HL-60 (cell line): Measurements from ENCODE around the gene ADGRB3.

Experiments
- DNase-seq, 2 experiments: peaks; one replicate each; pipeline ENCODE4 v3.0.0-alpha.2; 2010 to 2020; ENCODE audit warnings: low read depth in 1 of 2, low spot score in 1 of 2
- H3K27ac ChIP-seq: fragments of 250-450 bp; sonication (Bioruptor Pico); replicated peaks from 2 replicates; pipeline ENCODE4 v1.5.1; 2020; ENCODE audit warnings: mild to moderate bottlenecking, moderate library complexity
- H3K27me3 ChIP-seq: fragments of 250-450 bp; sonication (Bioruptor Pico); 2 replicates; pipeline ENCODE4 v1.5.1; 2021; ENCODE audit warnings: mild to moderate bottlenecking, moderate library complexity; ENCODE audit not compliant: insufficient read depth, poor library complexity, severe bottlenecking
- H3K4me3 ChIP-seq: replicated peaks from 2 replicates; pipeline ENCODE4 v1.5.1; 2011; ENCODE audit warnings: mild to moderate bottlenecking, control low read depth, low read length; ENCODE audit not compliant: insufficient read depth
- CTCF ChIP-seq: IDR thresholded peaks from one replicate; pipeline ENCODE4 v1.5.1; 2011; ENCODE audit warnings: low read length, control low read depth, inconsistent platforms; ENCODE audit not compliant: insufficient read depth
- GABPA ChIP-seq: IDR thresholded peaks from 2 replicates; pipeline ENCODE4 v1.6.1; 2012; ENCODE audit warnings: low read depth
- POLR2AphosphoS5 ChIP-seq: IDR thresholded peaks from 2 replicates; pipeline ENCODE4 v1.6.1; 2012; ENCODE audit warnings: low read depth
- REST ChIP-seq: IDR thresholded peaks from 2 replicates; pipeline ENCODE4 v1.6.1; 2012; ENCODE audit warnings: low read depth; ENCODE audit not compliant: insufficient replicate concordance
- SPI1 ChIP-seq: IDR thresholded peaks from 2 replicates; pipeline ENCODE4 v1.6.1; 2012; ENCODE audit warnings: low read depth, mild to moderate bottlenecking, borderline replicate concordance

ADGRB3 gene

GRCh38 chr6:69289689-69290495 is 654.8 kb downstream of the ADGRB3 start:
- no peak for DNase-seq
- TF ChIP-seq REST (no peak), SPI1 (no peak), GABPA (no peak), POLR2AphosphoS5 (no peak)
- H3K27me3 ChIP-seq: no peaks in the 10 kb centered on the region
- H3K4me3 ChIP-seq: no peak overlapping the region
- no peak overlapping the region for H3K27ac ChIP-seq

GRCh38 chr6:69293471-69293870 is 658.4 kb downstream of the ADGRB3 start:
- Histone ChIP-seq H3K27ac (no peak overlapping the region), H3K4me3 (no peak overlapping the region), H3K27me3 (no peaks in the 10 kb centered on the region)
- TF ChIP-seq GABPA (no peak), CTCF (no peak), REST (no peak), POLR2AphosphoS5 (no peak), SPI1 (no peak)
- DNase-seq: no peak

GRCh38 chr6:69294407-69294806 is 659.3 kb downstream of the ADGRB3 start:
- Histone ChIP-seq H3K4me3 (no peak overlapping the region), H3K27me3 (no peaks in the 10 kb centered on the region), H3K27ac (no peak overlapping the region)
- DNase-seq: no peak
- TF ChIP-seq SPI1 (no peak), POLR2AphosphoS5 (no peak), CTCF (no peak), GABPA (no peak), REST (no peak)
